HG02970 (cell line): ENCODE results near the gene ARL8A.
"Not testable (repeated sequence)": the region's sequence is repeated elsewhere in the genome, so short reads cannot be mapped to it uniquely, and the experiment has no call there.

ENCODE experiments used
- ATAC-seq: cut with Tn5 transposase; IDR thresholded peaks from one replicate; pipeline ENCODE4 v1.9.1; 2021; ENCODE audit warnings: mild to moderate bottlenecking, moderate library complexity, moderate number of reproducible peaks; ENCODE audit not compliant: unreplicated experiment, low FRiP score

ARL8A gene

DNA sequence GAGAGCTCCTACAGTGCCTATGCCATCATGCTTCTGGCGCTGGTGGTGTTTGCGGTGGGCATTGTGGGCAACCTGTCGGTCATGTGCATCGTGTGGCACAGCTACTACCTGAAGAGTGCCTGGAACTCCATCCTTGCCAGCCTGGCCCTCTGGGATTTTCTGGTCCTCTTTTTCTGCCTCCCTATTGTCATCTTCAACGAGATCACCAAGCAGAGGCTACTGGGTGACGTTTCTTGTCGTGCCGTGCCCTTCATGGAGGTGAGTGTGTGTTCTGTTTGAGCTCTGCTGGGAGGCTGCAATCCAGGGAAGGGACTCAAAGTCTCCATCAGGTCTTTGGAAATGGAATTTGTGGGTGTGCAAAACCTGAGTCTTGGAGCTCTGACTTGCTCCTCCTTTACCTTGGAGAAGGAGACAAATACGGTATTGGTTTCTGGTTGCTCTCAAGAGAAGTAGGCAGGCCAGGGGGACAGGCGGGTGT is 21.2 kb downstream of the ARL8A start:
- ATAC-seq: no peak

DNA sequence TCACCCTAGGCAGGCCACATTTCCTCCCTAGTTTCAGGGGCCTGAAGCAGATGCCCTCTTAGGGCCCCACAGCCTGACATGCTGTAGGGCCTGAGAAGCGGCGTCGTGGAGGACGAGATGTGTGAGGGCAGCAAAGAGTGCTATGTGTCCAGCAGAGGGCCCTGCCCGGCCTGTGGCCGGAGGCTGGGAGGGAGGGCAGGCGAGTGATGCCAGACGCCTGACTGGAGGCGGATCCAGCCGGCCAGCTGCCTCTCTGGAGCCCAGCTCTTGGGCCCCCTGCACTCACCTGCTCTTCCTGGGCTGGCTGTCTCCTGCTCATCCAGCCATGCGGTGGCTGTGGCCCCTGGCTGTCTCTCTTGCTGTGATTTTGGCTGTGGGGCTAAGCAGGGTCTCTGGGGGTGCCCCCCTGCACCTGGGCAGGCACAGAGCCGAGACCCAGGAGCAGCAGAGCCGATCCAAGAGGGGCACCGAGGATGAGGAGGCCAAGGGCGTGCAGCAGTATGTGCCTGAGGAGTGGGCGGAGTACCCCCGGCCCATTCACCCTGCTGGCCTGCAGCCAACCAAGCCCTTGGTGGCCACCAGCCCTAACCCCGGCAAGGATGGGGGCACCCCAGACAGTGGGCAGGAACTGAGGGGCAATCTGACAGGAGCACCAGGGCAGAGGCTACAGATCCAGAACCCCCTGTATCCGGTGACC is 21.8 kb downstream of the ARL8A start, which contains the start of gene GPR37L1:
TSS of gene GPR37L1 (plus strand) at position 279 of the 697 bp plus-strand sequence. CDS start at position 326, 47 bp downstream.
- ATAC-seq: no peak

DNA sequence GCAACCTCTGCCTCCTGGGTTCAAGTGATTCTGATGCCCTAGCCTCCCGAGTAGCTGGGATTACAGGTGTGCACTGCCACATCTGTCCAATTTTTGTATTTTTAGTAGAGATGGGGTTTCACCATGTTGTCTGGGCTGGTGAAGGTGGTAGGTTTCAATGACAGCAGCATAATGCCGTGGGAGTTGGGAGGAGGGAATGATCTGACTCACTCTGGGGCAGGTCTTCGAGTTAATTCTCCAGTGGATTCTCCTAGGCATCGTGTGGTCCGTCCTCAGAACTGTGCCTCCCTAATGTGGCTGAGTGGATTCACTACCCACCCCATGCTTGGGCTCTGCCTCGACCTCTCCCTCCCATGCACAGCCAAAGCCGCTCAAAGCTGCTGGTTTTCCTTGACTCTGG is 23.5 kb downstream of the ARL8A start:
- ATAC-seq: no peak

DNA sequence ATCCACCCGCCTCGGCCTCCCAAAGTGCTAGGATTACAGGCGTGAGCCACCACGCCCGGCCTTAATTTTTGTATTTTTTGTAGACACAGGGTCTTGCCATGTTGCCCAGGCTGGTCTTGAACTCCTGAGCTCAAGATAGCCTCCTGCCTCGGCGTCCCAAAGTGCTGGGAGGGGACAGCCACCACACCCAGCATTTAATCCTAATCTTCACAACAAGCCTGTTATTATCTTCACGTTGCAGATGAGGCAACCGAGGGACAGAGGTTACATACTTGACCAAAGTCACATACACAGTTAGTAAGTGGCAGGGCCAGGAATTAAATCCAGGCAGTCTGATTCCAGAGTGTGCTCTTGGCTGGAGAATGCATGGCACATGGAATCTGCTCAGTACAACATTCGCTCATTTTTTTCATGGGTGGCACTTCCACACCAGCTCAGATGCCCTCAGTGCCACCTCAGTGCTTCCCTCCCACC is 26.6 kb downstream of the ARL8A start:
- ATAC-seq: no peak

DNA sequence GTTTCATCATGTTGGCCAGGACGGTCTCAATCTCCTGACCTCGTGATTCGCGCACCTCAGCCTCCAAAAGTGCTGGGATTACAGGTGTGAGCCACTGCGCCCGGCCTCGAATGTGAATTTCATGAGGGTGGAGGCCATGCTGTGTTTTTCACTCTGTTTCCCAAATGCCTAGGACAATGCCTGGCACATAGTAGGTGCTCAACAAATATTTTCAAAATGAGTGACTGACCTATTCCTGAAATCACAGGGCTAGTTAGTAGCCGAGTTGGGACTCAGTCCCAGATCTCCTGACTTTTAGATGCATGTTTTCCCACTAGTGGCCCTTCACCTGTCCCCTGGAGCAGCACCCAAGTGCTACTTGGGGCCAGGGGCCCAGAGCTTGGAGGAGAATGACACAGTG is 28.2 kb downstream of the ARL8A start:
- no peak for ATAC-seq

DNA sequence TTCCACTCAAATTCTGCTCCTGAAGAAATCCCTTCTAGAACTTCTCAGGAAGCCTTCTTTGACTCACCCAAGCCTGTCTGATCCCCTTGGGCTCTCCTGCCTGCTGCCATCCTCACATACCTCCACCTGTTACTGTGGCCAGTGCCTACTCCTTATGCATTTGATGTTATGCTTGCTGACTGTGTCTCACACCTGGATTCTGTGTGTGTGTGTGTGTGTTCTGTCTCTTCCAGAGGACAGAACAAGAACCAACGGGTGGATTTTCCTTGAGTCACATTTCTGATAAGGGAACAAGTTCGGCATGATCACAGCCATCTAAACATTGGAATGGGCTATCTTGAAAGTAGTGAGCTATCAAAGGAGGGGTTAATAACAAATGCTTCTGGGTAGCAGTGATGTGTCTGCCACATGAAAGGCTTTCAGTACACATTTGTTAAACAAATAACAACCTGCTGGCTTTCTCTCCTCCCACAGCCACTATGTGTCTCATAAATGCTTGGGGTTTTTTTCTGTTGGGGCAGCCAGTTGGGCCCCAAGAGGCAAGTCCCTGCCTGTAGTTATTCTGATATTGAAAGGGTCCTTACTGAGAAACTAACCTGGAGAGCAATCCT is 30.7 kb downstream of the ARL8A start:
- ATAC-seq: no peak

DNA sequence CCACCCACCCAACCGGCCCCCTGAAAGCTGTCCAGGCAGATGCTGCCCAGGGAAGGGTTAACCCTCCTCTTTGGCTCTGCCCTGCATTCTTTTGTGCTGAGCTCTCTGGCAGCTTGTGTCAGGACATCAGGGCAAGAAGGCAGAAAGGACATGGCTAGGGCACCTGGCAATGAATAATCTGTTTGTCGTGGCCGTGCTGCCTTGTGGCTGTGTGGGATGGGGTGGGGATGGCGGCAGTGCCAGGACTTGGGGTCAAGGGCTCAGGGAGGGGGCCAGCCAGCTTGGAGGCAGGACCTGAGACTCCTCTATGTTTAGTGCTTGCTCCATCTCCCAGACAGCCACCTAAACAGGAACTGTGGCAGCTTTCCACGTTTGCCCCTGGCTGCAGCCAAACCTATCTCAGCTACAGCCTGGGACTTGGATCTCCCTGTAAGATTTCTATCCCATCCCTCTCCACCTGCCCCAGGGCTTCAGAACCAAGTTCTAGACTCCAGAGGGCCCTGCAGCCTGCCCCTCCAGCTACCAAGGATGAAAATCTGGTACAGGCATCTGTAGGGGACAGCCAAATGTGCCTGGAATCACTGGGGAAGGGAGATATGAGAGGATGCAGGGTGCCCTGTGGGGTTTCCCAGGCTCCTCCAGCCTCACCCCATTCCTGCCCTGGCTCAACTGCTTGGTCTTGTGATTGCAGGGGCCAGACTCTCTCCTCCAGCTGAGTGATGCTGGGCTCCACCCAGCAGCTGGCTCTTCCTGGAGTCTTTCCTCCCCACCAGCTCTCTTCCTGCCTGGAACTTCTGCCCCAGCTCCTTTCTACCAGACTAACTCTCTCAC is 31.5 kb downstream of the ARL8A start:
- no peak for ATAC-seq

DNA sequence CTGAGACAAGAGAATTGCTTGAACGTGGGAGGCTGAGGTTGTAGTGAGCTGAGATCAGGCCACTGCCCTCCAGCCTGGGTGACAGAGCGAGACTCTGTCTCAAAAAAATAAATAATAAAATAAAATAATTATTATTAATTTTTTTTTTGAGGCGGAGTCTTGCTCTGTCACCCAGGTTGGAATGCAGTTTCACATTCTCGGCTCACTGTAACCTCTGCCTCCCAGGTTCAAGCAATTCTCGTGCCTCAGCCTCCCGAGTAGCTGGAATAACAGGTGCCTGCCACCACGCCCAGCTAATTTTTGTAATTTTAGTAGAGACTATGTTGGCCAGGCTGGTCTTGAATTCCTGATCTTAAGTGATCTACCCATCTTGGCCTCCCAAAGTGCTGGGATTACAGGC is 32.9 kb downstream of the ARL8A start:
- ATAC-seq: not testable (repeated sequence)

DNA sequence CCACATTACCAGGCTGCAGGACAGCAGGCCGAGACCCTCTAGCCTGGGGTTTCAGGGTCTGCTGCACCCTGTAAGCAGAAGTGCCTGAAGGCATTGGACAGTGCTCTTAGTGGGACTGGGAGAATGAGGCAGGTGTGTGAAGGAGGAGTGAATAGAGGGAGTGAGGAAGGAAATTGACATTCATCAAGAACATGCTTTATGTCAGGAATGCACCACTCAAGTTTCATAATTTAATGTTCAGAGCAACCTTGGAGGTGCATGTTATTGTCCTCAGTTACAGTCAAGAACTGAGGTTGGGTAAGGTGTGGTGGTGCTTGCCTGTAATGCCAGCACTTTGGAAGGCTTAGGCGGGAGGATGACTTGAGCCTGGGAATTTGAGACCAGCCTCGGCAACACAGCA is 33.6 kb downstream of the ARL8A start:
- ATAC-seq: no peak

DNA sequence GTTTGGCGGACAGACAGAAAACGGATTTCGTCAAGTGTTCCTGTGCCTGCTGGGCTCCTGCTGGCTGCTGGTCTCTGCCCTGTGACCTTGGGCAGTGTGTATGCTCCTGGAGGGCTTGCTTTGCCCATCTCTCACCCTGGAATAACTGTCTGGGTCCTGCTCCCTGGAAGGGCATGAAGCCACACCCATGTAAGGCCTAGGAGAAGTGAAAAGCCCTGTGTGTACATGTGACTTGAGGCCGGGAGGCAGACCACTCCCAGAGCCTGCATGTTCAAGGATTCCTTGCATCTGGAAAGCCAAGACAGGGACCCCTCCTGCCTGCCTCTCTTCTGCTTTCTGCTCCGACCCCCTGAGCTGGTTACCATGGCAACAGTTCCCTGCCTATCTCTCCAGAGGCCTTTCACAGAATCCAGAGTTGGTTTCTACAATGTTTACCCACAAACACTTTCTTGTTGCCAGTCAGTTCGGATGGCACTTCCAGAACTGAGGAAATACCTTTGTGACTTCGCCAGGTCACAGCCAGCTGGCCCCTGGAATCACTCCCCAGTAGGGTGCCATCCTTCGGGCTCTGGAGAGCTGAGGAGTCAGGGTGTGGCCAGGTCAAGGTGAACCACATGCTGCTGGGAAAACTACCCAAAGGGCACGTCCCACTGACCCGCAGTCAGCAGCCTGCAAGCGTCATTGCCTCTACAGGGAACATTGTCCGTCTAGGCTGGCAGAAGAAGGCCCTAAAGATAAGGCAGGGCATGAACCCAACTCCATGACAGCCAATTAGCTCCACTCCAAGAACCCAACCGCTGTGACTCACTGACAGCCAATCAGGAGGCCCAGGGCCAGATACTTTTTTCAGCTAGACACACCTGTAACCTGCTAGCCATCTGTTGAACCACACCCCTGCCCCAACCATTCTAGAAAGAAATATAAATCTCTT is 36.5 kb downstream of the ARL8A start:
- no peak for ATAC-seq

DNA sequence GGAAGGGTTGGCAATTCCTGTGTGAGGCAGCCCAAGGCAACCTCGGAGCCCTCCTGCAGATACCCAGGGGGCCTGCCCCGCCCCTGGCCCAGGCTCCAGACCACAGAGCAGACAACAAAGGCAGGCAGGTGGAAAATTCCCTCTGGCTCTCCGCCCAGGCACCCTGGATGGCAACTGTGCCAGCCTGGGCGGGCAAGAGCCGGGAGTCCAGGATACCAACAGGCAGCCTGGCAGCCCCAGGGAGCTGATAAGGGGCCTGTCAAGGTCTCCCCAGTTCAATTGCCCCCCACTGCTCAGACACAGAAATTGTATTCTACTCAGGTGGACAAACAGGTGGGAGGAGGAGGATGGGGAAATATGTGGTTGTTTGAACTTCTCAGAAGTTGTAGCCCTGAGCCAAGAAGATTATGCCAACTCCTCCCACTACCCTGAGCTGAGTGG is 37.2 kb downstream of the ARL8A start:
- ATAC-seq: no peak

DNA sequence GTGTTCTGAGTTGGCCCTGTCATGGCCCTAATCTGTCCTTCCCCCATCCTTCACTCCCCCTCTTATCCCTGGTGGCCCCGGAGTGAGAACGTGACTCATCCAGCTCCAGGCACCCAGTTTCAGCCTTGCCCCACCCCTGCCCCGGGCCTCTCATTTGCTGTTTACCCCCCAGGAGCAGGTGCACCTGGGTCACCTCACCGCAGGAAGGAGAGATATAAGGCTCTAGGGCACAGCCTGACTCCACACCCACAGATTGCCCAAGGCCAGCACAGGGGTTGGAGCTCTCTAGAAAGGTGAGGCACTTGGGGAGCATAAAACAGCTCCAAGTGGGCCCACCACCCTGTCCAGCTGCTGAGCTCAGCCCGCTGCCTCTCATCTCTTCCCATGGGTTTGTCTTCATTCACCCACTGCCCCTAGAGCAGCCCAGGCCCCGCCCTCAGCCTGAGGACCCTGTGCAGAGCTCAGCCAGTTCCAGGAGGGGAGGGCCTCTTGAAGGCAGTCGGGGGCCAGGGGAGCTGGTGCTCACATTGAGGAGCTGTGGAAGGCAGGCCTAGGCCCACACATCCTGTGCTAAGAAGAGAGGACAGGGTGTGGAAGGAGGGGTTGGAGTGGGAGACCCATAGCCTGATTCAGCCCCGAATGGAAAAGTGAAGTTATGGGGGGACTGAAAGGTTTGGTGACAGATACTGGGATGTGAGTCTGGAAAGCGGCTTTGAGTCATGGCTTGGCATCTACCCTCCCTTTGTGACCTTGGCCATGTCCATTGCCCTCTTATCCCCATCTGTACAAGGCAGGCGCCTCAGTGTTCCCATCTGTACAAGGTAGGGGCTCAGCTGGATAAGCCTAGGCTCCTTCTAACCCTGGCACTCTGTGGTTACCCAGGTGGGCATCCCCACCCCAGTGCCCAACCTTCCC is 37.9 kb downstream of the ARL8A start:
- no peak for ATAC-seq

DNA sequence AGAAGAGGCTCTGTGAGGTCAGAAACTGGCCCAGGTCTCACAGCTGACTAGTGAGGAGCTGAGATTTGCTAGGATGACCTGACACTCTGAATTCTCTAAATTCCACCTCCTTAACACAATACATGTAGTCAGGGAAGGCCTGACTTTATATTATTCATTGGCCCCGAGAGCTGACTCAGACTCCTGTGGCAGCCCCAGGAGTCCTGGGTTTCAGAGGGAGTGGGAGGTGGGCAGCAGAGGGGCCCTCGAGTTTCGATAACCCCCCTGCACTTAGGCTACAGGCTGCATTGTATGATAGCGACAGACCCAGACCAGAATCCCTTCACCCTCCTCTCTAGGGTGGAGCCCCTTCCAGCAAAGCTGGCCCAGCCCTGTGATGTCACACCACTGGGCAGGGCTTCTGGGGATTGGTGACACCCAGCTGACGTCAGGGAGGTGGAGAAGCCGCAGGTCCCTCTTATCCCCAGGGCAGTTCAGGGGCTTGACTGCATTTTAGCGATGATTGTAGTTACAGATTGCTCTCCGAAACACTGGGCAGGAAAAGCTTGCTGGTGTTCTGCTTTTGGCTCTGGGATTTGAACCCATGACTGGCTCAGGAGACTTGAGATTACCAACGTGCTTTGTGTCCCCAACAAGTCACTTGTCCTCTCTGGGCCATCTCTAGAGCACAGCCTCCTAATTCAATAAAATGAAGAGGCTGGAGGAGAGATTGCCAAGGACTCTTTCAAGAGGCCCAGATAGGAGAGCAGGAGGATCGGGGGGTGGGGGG is 38.8 kb downstream of the ARL8A start:
- no peak for ATAC-seq

DNA sequence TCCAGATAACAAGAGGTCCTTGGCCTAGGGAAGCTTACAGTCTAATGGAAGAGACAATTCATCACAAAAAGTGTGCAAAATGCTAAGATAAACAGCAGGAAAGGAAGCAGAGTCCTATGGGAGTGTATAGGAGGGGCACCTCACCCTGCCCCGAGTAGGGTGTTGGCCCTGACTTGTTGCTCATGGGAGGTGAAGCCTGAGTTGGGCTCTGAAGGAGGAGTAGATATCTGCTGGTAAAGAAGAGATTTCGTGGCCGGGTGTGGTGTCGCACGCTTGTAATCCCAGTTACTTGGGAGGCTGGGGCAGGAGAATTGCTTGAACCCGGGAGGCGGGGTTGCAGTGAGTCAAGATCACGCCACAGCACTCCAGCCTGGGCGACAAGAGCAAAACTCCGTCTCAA is 40.5 kb downstream of the ARL8A start:
- no peak for ATAC-seq

DNA sequence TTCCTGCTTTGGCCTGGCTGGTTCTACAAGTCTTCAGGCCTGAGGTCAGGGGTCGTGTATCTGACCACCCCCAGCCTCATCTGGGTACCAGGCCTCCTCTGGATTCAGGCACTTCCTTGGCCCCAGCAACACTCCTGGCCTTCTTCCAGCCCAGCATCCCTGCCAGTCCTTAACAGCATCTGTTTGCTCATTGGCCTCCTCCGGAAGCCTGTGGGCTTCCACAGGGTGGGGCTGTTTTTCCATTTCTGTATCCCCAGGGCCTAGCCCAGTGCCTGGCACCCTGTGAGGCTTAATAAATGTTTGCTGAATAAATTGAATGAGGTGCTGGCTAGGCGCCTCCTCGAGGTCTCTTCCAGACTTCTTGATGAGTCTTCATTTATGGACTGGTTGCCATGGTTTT is 43.4 kb downstream of the ARL8A start:
- no peak for ATAC-seq

DNA sequence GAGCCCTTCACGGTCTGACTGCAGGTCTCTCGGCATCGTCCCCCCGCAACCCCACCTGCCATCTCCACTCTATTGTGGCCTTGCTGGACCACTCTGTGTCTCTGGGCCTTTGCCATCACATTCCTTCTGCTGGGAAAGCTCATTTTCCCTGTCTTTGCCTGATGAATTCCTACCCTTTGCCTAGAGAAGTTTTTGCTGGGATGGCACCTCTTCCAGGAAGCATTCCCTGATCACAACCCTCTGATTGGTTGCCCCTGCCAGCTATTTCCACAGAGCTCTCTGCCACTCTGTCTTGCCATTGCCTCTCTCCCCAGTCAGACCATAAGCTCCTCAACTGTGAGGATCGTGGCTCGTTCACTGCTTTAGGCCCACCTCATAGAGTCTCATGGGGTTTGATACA is 50.7 kb downstream of the ARL8A start:
- ATAC-seq: no peak

DNA sequence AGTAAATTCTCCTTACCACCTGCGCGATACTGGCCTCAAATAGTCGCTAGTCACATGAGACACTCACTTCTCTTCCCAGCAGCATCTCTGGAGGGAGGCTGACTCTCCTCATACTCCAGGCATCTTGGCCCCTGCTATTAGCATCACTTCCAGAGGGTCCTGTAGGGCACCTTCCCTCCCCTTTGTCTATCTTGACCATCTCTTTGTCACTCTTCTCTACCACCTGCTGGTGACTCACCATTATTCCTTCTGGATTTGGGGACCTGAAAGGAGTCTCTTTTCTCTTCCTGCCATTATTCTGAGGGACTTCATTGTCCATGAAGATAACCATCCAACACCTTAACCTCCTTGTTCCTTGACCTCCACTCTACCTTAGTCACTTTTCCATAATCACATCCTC is 53.5 kb downstream of the ARL8A start:
- ATAC-seq: no peak

DNA sequence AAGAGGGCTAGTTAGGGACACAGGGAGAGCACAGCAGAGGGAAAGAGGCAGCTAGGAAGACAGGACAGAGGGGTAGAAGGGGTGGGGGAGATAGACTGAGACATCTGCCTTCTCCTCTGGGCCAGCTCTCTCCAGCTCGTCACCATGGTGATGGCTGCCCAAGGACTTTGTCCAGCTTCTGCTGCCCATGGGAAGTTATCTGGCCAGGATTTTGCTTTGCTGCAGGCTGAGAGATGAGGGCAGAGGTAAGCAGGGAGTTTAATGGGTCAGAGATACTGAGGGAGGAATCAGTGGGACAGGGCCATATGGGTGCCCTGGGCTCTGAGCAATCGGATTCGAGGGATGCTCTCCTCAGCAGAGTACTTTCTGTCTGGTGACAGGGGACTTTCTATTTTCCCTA is 56.3 kb downstream of the ARL8A start:
- no peak for ATAC-seq
